ENCODE measurements around the gene PER3.

Gene PER3

GRCh38 chr1:7783826-7784491 is at the start of gene PER3:
Gene PER3, plus strand, starts transcription at chr1:7784291. Its CDS starts 587 bp downstream, at chr1:7784878.
- peak; percentile 96 for DNase-seq (ENCODE audit: low spot score)

- DNase-seq (ENCODE audit: low spot score) = no peak
Observed at GRCh38 chr1:7738044-7738443, 46.0 kb upstream of the PER3 start.

GRCh38 chr1:7743346-7743745 is 40.7 kb upstream of the PER3 start:
- DNase-seq (ENCODE audit: low spot score) = no peak

- no peak for DNase-seq (ENCODE audit: low spot score)
Observed at GRCh38 chr1:7744882-7745281, 39.2 kb upstream of the PER3 start.

GRCh38 chr1:7745783-7746182 is 38.3 kb upstream of the PER3 start:
- DNase-seq (ENCODE audit: low spot score) = no peak

GRCh38 chr1:7747605-7748004 is 36.5 kb upstream of the PER3 start:
- no peak for DNase-seq (ENCODE audit: low spot score)

- DNase-seq (ENCODE audit: low spot score) = no peak
Observed at GRCh38 chr1:7749126-7749525, 35.0 kb upstream of the PER3 start.

- DNase-seq (ENCODE audit: low spot score) = no peak
Observed at GRCh38 chr1:7751174-7751573, 32.9 kb upstream of the PER3 start.

- DNase-seq (ENCODE audit: low spot score) = peak; percentile 42
Observed at GRCh38 chr1:7752512-7753417, 31.3 kb upstream of the PER3 start.

GRCh38 chr1:7753641-7754040 is 30.4 kb upstream of the PER3 start:
- no peak for DNase-seq (ENCODE audit: low spot score)

- DNase-seq (ENCODE audit: low spot score) = no peak
Observed at GRCh38 chr1:7754234-7754633, 29.9 kb upstream of the PER3 start.

GRCh38 chr1:7755448-7755847 is 28.6 kb upstream of the PER3 start:
- no peak for DNase-seq (ENCODE audit: low spot score)

GRCh38 chr1:7760245-7760644 is 23.8 kb upstream of the PER3 start:
- DNase-seq (ENCODE audit: low spot score) = no peak

- no peak for DNase-seq (ENCODE audit: low spot score)
Observed at GRCh38 chr1:7761103-7761502, 23.0 kb upstream of the PER3 start.

- DNase-seq (ENCODE audit: low spot score) = no peak
Observed at GRCh38 chr1:7767176-7767575, 16.9 kb upstream of the PER3 start.

GRCh38 chr1:7768583-7768982 is 15.5 kb upstream of the PER3 start:
- no peak for DNase-seq (ENCODE audit: low spot score)

- DNase-seq (ENCODE audit: low spot score) = no peak
Observed at GRCh38 chr1:7769673-7770412, 14.2 kb upstream of the PER3 start.

GRCh38 chr1:7770669-7770996 is 13.5 kb upstream of the PER3 start:
- DNase-seq (ENCODE audit: low spot score) = peak; percentile 13

GRCh38 chr1:7770997-7771822 is 12.9 kb upstream of the PER3 start, which contains the start of gene VAMP3:
Gene VAMP3, plus strand, starts transcription at chr1:7771296. Its CDS starts 88 bp downstream, at chr1:7771384.
- peak; percentile 95 for DNase-seq (ENCODE audit: low spot score)

- DNase-seq (ENCODE audit: low spot score) = no peak
Observed at GRCh38 chr1:7771823-7772299, 12.2 kb upstream of the PER3 start.

- DNase-seq (ENCODE audit: low spot score) = no peak
Observed at GRCh38 chr1:7777591-7777990, 6.5 kb upstream of the PER3 start.
